Measurements from ENCODE around the gene LPP.
A peak's percentile ranks its signal among the peaks of the same experiment; 100 is the strongest.

LPP gene

GRCh38 chr3:188829576-188829975 lies 675.6 kb downstream of the LPP start:
- DNase-seq: no peak

- peak; percentile 4 to 17 for DNase-seq
These were observed 676.9 kb downstream of the LPP start for GRCh38 chr3:188830893-188831292.

- no peak for DNase-seq
These were observed 678.2 kb downstream of the LPP start for GRCh38 chr3:188832146-188832545.

GRCh38 chr3:188832961-188833721 lies 679.2 kb downstream of the LPP start:
- DNase-seq: no peak

DNA sequence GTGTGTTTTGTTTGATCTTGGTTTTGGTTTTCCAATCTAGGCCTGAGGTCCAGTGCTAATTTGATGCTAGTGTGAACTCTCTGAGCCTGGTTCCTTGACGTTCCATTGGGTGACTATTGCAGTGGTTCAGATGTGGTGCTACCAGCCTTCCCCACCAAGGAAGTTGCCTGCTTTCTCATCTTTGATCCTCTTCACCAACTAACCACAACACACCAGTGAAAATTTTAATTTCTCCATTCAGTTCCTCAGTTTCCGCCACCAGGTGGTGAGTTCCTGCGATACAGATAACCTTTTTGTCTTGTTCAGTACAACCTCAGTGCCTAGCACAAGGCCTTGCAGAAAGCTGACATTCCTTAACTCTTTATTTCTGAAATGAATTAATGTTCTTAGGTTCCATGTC lies 680.4 kb downstream of the LPP start:
- peak in 1 of 2 donors; percentile 27 for DNase-seq

DNA sequence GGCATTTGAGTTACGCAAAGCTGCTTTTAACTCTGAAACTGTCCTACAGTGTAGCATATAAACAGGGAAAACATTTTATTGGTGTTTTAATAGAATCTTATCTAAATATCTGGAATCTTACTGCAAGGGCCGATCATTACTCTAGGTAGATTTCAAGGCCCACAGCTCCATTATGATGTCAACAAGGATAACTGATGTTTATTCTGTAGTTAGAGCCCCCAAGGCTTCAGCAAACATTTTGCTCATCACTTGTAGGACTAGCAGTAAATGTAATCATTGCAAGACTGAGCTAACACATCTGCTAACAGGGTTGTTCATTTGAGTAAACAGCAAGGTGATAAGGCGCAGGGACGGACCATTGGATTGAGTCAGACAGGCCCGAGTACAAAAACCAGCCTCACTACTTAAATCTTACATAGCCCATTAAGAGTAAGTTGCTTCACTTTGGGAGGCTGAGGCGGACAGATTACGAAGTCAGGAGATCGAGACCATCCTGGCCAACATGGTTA lies 685.3 kb downstream of the LPP start:
- no peak for DNase-seq

GRCh38 chr3:188840290-188840689 lies 686.3 kb downstream of the LPP start:
- no peak for DNase-seq

GRCh38 chr3:188841906-188842305 lies 687.9 kb downstream of the LPP start:
- no peak for DNase-seq

GRCh38 chr3:188842639-188843038 lies 688.7 kb downstream of the LPP start:
- no peak for DNase-seq

DNA sequence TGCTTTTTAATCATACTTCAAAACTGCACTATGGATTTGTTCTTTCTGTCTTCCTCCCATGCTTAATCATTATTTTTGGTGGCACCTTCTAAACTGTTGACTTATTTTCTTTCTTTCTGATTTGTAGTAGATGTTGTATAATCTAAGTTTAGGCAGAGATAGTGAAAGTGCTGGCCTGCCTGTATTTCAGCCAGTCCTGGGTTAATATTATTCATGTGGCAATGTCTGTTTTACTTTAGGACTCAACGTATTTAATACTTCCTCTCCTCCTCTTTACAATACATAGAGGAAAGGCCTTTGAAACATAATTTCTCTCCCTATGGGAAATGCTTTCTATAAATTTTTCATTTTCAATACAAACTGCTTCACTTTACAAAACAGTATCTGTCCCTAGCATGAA lies 690.1 kb downstream of the LPP start:
- no peak for DNase-seq

DNA sequence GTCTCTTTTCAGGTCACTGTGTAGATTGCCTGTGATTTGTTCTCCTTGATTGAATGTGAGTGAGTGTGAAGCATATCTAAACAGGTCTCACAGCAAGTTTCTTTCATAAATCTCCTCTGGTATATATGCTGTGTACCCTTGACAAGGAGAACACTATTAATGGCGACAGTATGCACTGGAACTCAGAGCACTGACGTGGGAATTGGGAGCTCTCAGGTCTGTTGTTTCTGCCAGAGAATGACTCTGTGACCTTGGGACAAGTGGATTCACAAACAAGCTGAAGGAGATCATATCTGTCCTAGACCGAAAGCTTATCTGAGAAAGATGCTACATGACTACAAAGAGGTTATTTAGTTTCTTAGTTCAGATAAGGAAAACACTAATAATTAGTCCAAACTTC lies 691.6 kb downstream of the LPP start:
- DNase-seq: no peak

DNA sequence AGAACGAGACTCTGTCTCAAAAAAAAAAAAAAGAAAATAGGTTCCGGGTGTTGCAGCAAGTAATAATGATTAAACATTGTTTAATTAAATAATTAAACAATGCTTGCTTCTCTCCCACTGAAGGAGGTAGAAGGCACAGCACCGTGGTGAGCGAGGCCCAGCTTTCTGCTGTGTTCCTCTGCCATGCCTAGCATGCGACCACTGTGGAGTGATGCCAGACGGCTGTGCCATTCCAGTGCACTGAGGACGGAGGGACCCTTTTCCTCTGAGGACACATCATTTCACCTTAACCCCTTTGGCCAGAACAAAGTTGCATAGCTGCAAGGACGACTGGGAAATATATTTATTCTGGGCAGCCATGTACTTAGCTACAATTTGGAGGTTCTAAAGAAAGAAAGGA lies 695.0 kb downstream of the LPP start:
- DNase-seq: no peak

- DNase-seq: no peak
These were observed 700.2 kb downstream of the LPP start for GRCh38 chr3:188853856-188854771.

GRCh38 chr3:188854772-188855149 lies 700.8 kb downstream of the LPP start:
- no peak for DNase-seq

GRCh38 chr3:188855675-188856074 lies 701.7 kb downstream of the LPP start:
- no peak for DNase-seq

GRCh38 chr3:188860147-188860546 lies 706.2 kb downstream of the LPP start:
- DNase-seq: no peak

DNA sequence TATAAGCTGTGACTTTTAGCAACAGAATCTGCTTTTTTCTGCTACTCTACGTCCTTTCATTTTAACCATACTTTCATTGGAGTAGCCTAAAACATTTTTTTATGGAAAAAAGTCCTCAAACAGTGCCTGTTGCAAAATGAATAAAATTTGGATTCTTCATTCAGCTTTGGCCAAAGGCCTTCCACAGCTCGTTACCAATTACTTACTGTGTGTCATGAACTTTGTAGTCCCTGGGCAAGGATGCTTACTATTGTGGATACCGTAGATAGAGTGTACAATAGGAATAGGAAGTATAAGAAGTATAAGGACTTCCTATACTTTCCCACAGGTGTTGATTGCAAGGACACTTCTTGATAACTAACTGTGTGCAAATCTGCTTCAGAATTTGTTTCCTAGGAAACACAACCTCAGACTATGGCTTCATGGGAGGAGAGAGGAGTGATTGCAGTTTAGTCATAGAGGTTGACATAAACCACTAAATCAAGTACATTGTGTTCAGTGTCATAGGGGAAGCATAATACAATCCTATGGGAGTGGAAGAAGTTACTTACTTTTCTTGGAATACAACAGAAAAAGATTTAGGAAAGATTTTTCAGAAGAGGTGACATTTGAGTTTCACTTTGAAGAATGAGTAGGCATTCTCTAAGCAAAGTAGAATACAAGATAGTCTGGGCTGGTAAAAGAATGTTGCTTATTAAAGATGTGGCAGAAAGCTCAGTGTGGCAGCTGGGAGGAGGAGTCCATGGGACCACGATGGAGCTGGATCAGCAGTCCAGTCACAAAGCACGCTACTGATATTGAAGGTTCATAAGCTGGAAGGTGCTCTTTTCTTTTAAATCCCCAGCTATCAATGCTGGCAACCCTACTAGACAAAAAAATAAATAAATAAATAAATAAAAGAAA lies 708.1 kb downstream of the LPP start:
- DNase-seq: no peak

GRCh38 chr3:188863999-188864406 lies 710.0 kb downstream of the LPP start:
- DNase-seq: no peak

GRCh38 chr3:188867691-188868265 lies 713.8 kb downstream of the LPP start:
- no peak for DNase-seq

DNA sequence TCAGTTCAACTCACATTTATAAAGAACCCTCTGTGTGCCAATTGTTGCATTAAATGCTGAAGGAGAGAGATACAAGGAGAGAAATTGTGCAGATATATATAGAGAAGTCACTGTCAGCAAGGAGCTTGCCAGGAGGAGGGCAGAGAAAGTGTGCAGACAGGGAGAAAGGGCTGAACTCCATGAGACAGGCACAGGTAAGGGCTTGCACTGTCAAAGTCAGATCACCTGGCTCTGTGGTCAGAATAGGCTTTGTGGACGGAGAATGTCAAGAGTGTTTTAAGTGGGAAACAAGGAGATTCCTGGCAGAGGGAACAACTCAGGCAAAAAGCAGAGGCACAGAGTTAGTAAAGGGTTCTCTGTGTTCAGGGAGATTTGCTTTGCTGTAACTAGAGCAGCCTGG lies 714.8 kb downstream of the LPP start:
- no peak for DNase-seq

DNA sequence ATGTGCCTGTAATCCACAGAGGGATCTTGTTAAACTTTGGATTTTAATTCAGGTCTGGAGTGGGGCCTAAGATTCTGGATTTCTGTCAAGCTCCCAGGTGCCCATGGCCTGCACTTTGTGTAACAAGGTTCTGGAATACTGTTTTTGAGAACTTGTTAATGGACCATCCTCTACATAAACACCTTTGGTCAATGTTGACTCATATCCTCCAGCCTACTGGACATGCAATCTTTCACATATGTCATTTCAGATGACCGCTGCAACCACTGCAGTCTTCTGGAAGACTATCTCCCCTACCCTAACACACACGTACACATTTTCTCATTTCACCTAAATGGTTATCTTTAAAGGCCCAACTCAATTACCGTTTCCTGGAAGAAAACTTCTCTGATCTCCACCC lies 715.7 kb downstream of the LPP start:
- no peak for DNase-seq

- no peak for DNase-seq
These were observed 716.5 kb downstream of the LPP start for GRCh38 chr3:188870431-188870830.

- DNase-seq: no peak
These were observed 720.6 kb downstream of the LPP start for GRCh38 chr3:188874576-188874975.

Measured in CD4-positive, alpha-beta T cell treated with Interleukin-4 for 1 hour (primary cell).